HAP-1 (cell line): ENCODE data around the gene DOCK9.
"Not testable (repeated sequence)": the region's sequence is repeated elsewhere in the genome, so short reads cannot be mapped to it uniquely, and the experiment has no call there.

Experiments used
- DNase-seq, 2 experiments: peaks; one replicate each; pipeline ENCODE4 v3.0.0-alpha.2; 2016 to 2020; ENCODE audit warnings: low spot score in 2 of 2
- H3K27me3 ChIP-seq: fragments of 250-450 bp; sonication (Bioruptor Pico); 2 replicates; pipeline ENCODE4 v1.5.1; 2020; ENCODE audit warnings: low read depth, mild to moderate bottlenecking, moderate library complexity
- H3K36me3 ChIP-seq: fragments of 250-450 bp; sonication (Bioruptor Pico); replicated peaks from 2 replicates; pipeline ENCODE4 v1.5.1; 2020; ENCODE audit warnings: mild to moderate bottlenecking
- H3K4me1 ChIP-seq: fragments of 250-450 bp; sonication (Bioruptor Pico); 2 replicates; pipeline ENCODE4 v1.5.1; 2020; ENCODE audit warnings: mild to moderate bottlenecking
- H3K4me3 ChIP-seq: fragments of 250-450 bp; sonication (Bioruptor Pico); 2 replicates; pipeline ENCODE4 v1.5.1; 2020; ENCODE audit warnings: mild to moderate bottlenecking, moderate library complexity
- H3K9me3 ChIP-seq: fragments of 250-450 bp; sonication (Bioruptor Pico); 2 replicates; pipeline ENCODE4 v1.5.1; 2020; ENCODE audit warnings: mild to moderate bottlenecking, moderate library complexity
- in situ Hi-C: fragments of 300-500 bp; cut with MboI; formaldehyde crosslinking; loops from 3 replicates; pipeline ENCODE4 v1.14.3; 2020; ENCODE audit warnings: low sequenced_read_pairs, inconsistent platforms, mixed read lengths

The DOCK9 gene

GRCh38 chr13:98761126-98761985 is 216.5 kb downstream of the DOCK9 start:
- in situ Hi-C loops, result no loop called here
- Histone ChIP-seq H3K4me1 (no peaks in the 10 kb centered on the region), H3K36me3 (no peaks in the 10 kb centered on the region), H3K27me3 (no peaks in the 10 kb centered on the region), H3K4me3 (no peak overlapping the region), H3K9me3 (0 out of 2 replicates have a peak, but pooled peaks cover 4% of the 10 kb centered on the region)
- DNase-seq, result no peak

GRCh38 chr13:98755729-98756128 is 222.1 kb downstream of the DOCK9 start:
- Histone ChIP-seq H3K4me3 (no peak overlapping the region), H3K9me3 (peaks cover 14% of the 10 kb centered on the region; the same call in 1 of the 2 replicates), H3K4me1 (no peaks in the 10 kb centered on the region), H3K27me3 (peaks cover 9% of the 10 kb centered on the region; the same call in 1 of the 2 replicates), H3K36me3 (no peaks in the 10 kb centered on the region)
- no peak for DNase-seq
- in situ Hi-C loops, result no loop called here

GRCh38 chr13:98755116-98755515 is 222.7 kb downstream of the DOCK9 start:
- H3K4me3 ChIP-seq, result no peak overlapping the region
- in situ Hi-C loops, result no loop called here

GRCh38 chr13:98754468-98754867 is 223.4 kb downstream of the DOCK9 start:
- DNase-seq, H3K4me3 ChIP-seq, H3K4me1 ChIP-seq, H3K36me3 ChIP-seq, in situ Hi-C loops, H3K27me3 ChIP-seq: not testable (repeated sequence)
- H3K9me3 ChIP-seq, result peaks cover 10% of the 10 kb centered on the region; the same call in 1 of the 2 replicates

More at GRCh38 chr13:98755116-98755515, 222.7 kb downstream of the DOCK9 start:
- no peaks in the 10 kb centered on the region for H3K4me1 ChIP-seq
- H3K27me3 ChIP-seq, result peaks cover 9% of the 10 kb centered on the region; the same call in 1 of the 2 replicates
- no peaks in the 10 kb centered on the region for H3K36me3 ChIP-seq
- no peak for DNase-seq
- H3K9me3 ChIP-seq, result peaks cover 12% of the 10 kb centered on the region; the same call in 1 of the 2 replicates

GRCh38 chr13:98752467-98753290 is 225.2 kb downstream of the DOCK9 start, which contains the start of gene SLC15A1:
Gene SLC15A1 (minus strand): TSS chr13:98752672. CDS start chr13:98752598, 74 bp downstream.
- no peaks in the 10 kb centered on the region for H3K36me3 ChIP-seq
- peaks cover 9% of the 10 kb centered on the region; the same call in 1 of the 2 replicates for H3K27me3 ChIP-seq
- H3K4me3 ChIP-seq, result no peak within 1 kb of the TSS
- in situ Hi-C loops, result no loop called here
- H3K4me1 ChIP-seq, result no peaks in the 10 kb centered on the region
- H3K9me3 ChIP-seq, result peaks cover 10% of the 10 kb centered on the region; the same call in 1 of the 2 replicates
- no peak for DNase-seq

GRCh38 chr13:98751861-98752466 is 225.9 kb downstream of the DOCK9 start:
- peaks cover 9% of the 10 kb centered on the region; the same call in 1 of the 2 replicates for H3K27me3 ChIP-seq
- in situ Hi-C loops, result no loop called here
- H3K4me1 ChIP-seq, result no peaks in the 10 kb centered on the region
- peaks cover 10% of the 10 kb centered on the region; the same call in 1 of the 2 replicates for H3K9me3 ChIP-seq
- no peak overlapping the region for H3K4me3 ChIP-seq
- no peak for DNase-seq
- H3K36me3 ChIP-seq, result no peaks in the 10 kb centered on the region

- peak in 1 of 2 experiments; percentile 19 for DNase-seq
These were observed 226.5 kb downstream of the DOCK9 start for GRCh38 chr13:98751367-98751782.

GRCh38 chr13:98749501-98749900 is 228.4 kb downstream of the DOCK9 start:
- Histone ChIP-seq H3K27me3 (peaks cover 9% of the 10 kb centered on the region; the same call in 1 of the 2 replicates), H3K36me3 (no peaks in the 10 kb centered on the region), H3K4me3 (no peak overlapping the region), H3K4me1 (no peaks in the 10 kb centered on the region), H3K9me3 (peaks cover 10% of the 10 kb centered on the region; the same call in 1 of the 2 replicates)
- in situ Hi-C loops, result no loop called here
- no peak for DNase-seq

More at GRCh38 chr13:98751367-98751782, 226.5 kb downstream of the DOCK9 start:
- H3K9me3 ChIP-seq, result peaks cover 10% of the 10 kb centered on the region; the same call in 1 of the 2 replicates
- no peaks in the 10 kb centered on the region for H3K4me1 ChIP-seq
- H3K36me3 ChIP-seq, result no peaks in the 10 kb centered on the region
- H3K27me3 ChIP-seq, result peaks cover 9% of the 10 kb centered on the region; the same call in 1 of the 2 replicates
- in situ Hi-C loops, result no loop called here
- no peak overlapping the region for H3K4me3 ChIP-seq

- no peak for DNase-seq
- in situ Hi-C loops, result no loop called here
- H3K4me1 ChIP-seq, result no peaks in the 10 kb centered on the region
- no peaks in the 10 kb centered on the region for H3K9me3 ChIP-seq
- H3K36me3 ChIP-seq, result no peaks in the 10 kb centered on the region
- H3K4me3 ChIP-seq, result no peak overlapping the region
- H3K27me3 ChIP-seq, result peaks cover 9% of the 10 kb centered on the region; the same call in 1 of the 2 replicates
These were observed 230.9 kb downstream of the DOCK9 start for GRCh38 chr13:98746968-98747367.
